GM12878 (cell line): Measurements from ENCODE around the gene TPP2. TPM values are rescaled to one million over a fixed set of nuclear protein-coding genes. Genes with fewer than 3 reads are reported as not detected.

ENCODE experiments used
- ATAC-seq: fragments of 200-7000 bp; cut with Tn5 transposase; 3 replicates; pipeline ENCODE4 v1.9.1; 2020; ENCODE audit warnings: mild to moderate bottlenecking, moderate library complexity
- BruUV-seq: library from RNA; stranded (reverse); fragments of 400-500 nt; replicated peaks from 2 replicates; lab custom pipeline; 2021; lab: Mats Ljungman, UMichigan
- CTCF ChIA-PET: fragments of 300-600 bp; sonication (Branson Sonifier 250); formaldehyde crosslinking; extraction: SDS; loops from one replicate; lab custom pipeline; 2021; ENCODE audit warnings: inconsistent platforms; lab: Yijun Ruan, JAX
- POLR2A ChIA-PET: fragments of 350-600 bp; formaldehyde crosslinking; extraction: SDS; loops from one replicate; lab custom pipeline; 2021; ENCODE audit warnings: inconsistent platforms; lab: Charles Lee
- RAD21 ChIA-PET: fragments of 300-600 bp; sonication (Branson Sonifier 250); formaldehyde crosslinking; loops from one replicate; lab custom pipeline; 2023; ENCODE audit warnings: antibody characterized with exemption; ENCODE audit not compliant: unreplicated experiment; lab: Charles Lee
- SMC1A ChIA-PET: fragments of 300-600 bp; sonication (Branson Sonifier 250); formaldehyde crosslinking; loops from one replicate; lab custom pipeline; 2023; ENCODE audit not compliant: unreplicated experiment, uncharacterized antibody; lab: Charles Lee
- DNase-seq: peaks from one replicate; pipeline ENCODE4 v3.0.0-alpha.2; 2011; ENCODE audit warnings: low read depth, low spot score
- FAIRE-seq: peaks from 3 replicates; lab custom pipeline; 2011; peaks lifted over from hg19 to GRCh38; lab: Jason Lieb, UNC
- H2AFZ ChIP-seq: 2 replicates; pipeline ENCODE4 v1.6.0; 2011; ENCODE audit warnings: low read depth, low read length, control low read depth; ENCODE audit not compliant: control insufficient read depth
- H3K27ac ChIP-seq: 2 replicates; pipeline ENCODE4 v1.5.1; 2011; ENCODE audit warnings: control low read depth; ENCODE audit not compliant: control insufficient read depth, insufficient read depth
- H3K27me3 ChIP-seq, 2 experiments: replicated peaks in 1 of 2; 2 replicates each; pipeline versions ENCODE4 v1.6.0 to v1.6.1; 2011; ENCODE audit warnings: low read length in 1 of 2; ENCODE audit not compliant: control insufficient read depth in 2 of 2, insufficient read depth in 2 of 2
- H3K36me3 ChIP-seq, 2 experiments: 2 replicates each; pipeline ENCODE4 v1.5.1; 2011; ENCODE audit warnings: low read length in 1 of 2; ENCODE audit not compliant: control insufficient read depth in 2 of 2, insufficient read depth in 2 of 2
- H3K4me1 ChIP-seq: 2 replicates; pipeline ENCODE4 v1.6.1; 2011; ENCODE audit warnings: mild to moderate bottlenecking, low read length, moderate library complexity, mixed read lengths; ENCODE audit not compliant: control insufficient read depth, insufficient read depth
- H3K4me2 ChIP-seq: 2 replicates; pipeline ENCODE4 v1.6.0; 2011; ENCODE audit warnings: control low read depth; ENCODE audit not compliant: control insufficient read depth, insufficient read depth
- H3K4me3 ChIP-seq: fragments of 200-600 bp; sonication (generic); 2 replicates; pipeline ENCODE4 v1.5.1; 2016
- H3K79me2 ChIP-seq: 2 replicates; pipeline ENCODE4 v1.6.0; 2011; ENCODE audit warnings: low read length; ENCODE audit not compliant: control insufficient read depth, insufficient read depth
- H3K9ac ChIP-seq: 2 replicates; pipeline ENCODE4 v1.8.0; 2011; ENCODE audit warnings: low read length, control low read depth, mixed read lengths; ENCODE audit not compliant: control insufficient read depth, insufficient read depth
- H3K9me3 ChIP-seq: replicated peaks from 3 replicates; pipeline ENCODE4 v1.5.1; 2011; ENCODE audit warnings: mild to moderate bottlenecking, low read length; ENCODE audit not compliant: control insufficient read depth, insufficient read depth
- H4K20me1 ChIP-seq: 2 replicates; pipeline ENCODE4 v1.6.0; 2011; ENCODE audit not compliant: control insufficient read depth, insufficient read depth
- CEBPZ ChIP-seq: fragments of 150-350 bp; IDR thresholded peaks from 2 replicates; pipeline ENCODE4 v1.6.1; 2016; ENCODE audit warnings: low read depth, low read length
- IRF5 ChIP-seq: fragments of 450-650 bp; IDR thresholded peaks from 2 replicates; pipeline ENCODE4 v1.6.1; 2017; ENCODE audit warnings: borderline replicate concordance
- NR2C1 ChIP-seq: fragments of 450-650 bp; IDR thresholded peaks from 2 replicates; pipeline ENCODE4 v1.6.1; 2017; ENCODE audit warnings: antibody characterized with exemption, mild to moderate bottlenecking, moderate library complexity
- RAD21 ChIP-seq: IDR thresholded peaks from 2 replicates; pipeline ENCODE4 v1.6.1; 2011; ENCODE audit warnings: mild to moderate bottlenecking, low read depth, low read length, moderate library complexity; ENCODE audit not compliant: insufficient read depth
- SIX5 ChIP-seq: IDR thresholded peaks from 2 replicates; pipeline ENCODE4 v1.6.1; 2011; ENCODE audit warnings: mild to moderate bottlenecking, low read depth, low read length, moderate library complexity; ENCODE audit not compliant: severe bottlenecking
- SMAD5 ChIP-seq: IDR thresholded peaks from 2 replicates; pipeline ENCODE4 v1.6.1; 2016; ENCODE audit warnings: antibody characterized with exemption, low read depth
- SRF ChIP-seq, 2 experiments: IDR thresholded peaks; 2 replicates each; pipeline ENCODE4 v1.6.1; 2011; ENCODE audit warnings: low read depth in 2 of 2, low read length in 2 of 2, mild to moderate bottlenecking in 1 of 2, moderate library complexity in 1 of 2
- ZBED1 ChIP-seq: IDR thresholded peaks from 2 replicates; pipeline ENCODE4 v1.6.1; 2016; ENCODE audit warnings: borderline replicate concordance
- WGBS: methylation state at CpG from one replicate; pipeline ENCODE4 v1.1.6; 2016; ENCODE audit warnings: low lambda C conversion rate; ENCODE audit not compliant: insufficient replicate concordance, insufficient coverage; ENCODE audit errors: missing lambda C conversion rate; 5-methylcytosine and 5-hydroxymethylcytosine counted together
- in situ Hi-C: fragments of 300-500 bp; cut with MboI; formaldehyde crosslinking; loops from 9 replicates; pipeline ENCODE4 v1.14.3; 2018; ENCODE audit warnings: mixed read lengths
- intact Hi-C: fragments of 100-400 bp; cut with micrococcal nuclease; formaldehyde crosslinking; loops from one replicate; pipeline ENCODE4 v1.14.2; 2022; ENCODE audit not compliant: unreplicated experiment
- polyA plus RNA-seq, 11 experiments: library from polyadenylated mRNA; depleted of rRNA in 4 of 11; unstranded in 6 of 11; stranded (reverse) in 5 of 11; fragments of >200 nt; fragmentation: Nextera tagmentation in 4 of 11; fragmentation: Illumina TruSeq in 1 of 11; extraction: Ambion mirVana in 4 of 11; extraction: Trizol in 1 of 11; gene quantifications; 1 replicate in 1 of 11; 2 replicates in 10 of 11; pipeline versions ENCODE4 v1.2.1 to v1.2.3, GENCODE V29; 2011 to 2016; ENCODE audit warnings: inconsistent platforms in 2 of 11, missing spikeins in 2 of 11, low read depth in 1 of 11
- total RNA-seq, 4 experiments: library from RNA; depleted of rRNA in 3 of 4; stranded (reverse); fragments of >200 nt in 3 of 4; fragmentation: Illumina TruSeq in 1 of 4; extraction: Trizol in 1 of 4; gene quantifications; 2 replicates each; pipeline versions ENCODE4 v1.2.1 to v1.2.3, GENCODE V29; 2013 to 2021
- TF ChIP-seq, protein P1 (sequence below): fragments of 450-650 bp; formaldehyde crosslinking; IDR thresholded peaks from 2 replicates; pipeline ENCODE4 v1.4.0; 2022; ENCODE audit warnings: mild to moderate bottlenecking, moderate library complexity
- TF ChIP-seq, protein P2 (sequence below): fragments of 450-650 bp; IDR thresholded peaks from 2 replicates; pipeline ENCODE4 v1.6.1; 2017; ENCODE audit warnings: mild to moderate bottlenecking, moderate library complexity

The TPP2 gene
- total and polyA plus RNA-seq, 10 of the 15 experiments (the other 5 are each of a cell fraction or from before 2014, with no cell fraction given), result 18.4 to 82.3 (median 55.4) TPM

DNA sequence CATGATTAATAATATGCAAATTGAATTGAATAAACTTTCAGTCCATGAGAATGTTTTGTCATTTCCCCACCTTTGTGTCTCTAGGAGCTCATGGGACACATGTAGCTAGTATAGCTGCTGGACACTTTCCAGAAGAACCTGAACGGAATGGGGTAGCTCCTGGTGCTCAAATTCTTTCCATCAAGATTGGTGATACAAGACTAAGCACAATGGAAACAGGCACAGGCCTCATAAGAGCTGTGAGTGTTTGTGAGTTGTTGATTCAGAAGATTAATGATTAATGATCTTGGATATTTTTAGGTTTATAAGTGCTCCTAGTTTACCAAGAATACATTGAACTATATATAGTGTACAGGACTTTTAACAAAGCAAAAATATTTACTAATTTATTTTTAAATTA lies 30.1 kb downstream of the TPP2 start:
- ChIA-PET CTCF (interaction anchor here (0.6 to 1.2 kb wide), 4 partner anchors 11 to 82 kb away, joined by 3 to 7 read pairs (median 4); no protein-coding TSS in a partner anchor), RAD21 (interaction anchor here (1.0 kb wide), 1 partner anchor 24 kb away, joined by 3 read pairs; no protein-coding TSS in a partner anchor)
- 96% methylated on average over 1 of the region's 1 CpG for WGBS
- TF ChIP-seq CEBPZ (no peak), ZBED1 (no peak), SRF (IDR thresholded peaks at IDR 0.05; ENCODE audit: low read depth in 2 of 2, low read length in 2 of 2) (no peak), SMAD5 (no peak), IRF5 (no peak), RAD21 (no peak), NR2C1 (no peak), SIX5 (no peak)
- TF ChIP-seq, protein P1, sequence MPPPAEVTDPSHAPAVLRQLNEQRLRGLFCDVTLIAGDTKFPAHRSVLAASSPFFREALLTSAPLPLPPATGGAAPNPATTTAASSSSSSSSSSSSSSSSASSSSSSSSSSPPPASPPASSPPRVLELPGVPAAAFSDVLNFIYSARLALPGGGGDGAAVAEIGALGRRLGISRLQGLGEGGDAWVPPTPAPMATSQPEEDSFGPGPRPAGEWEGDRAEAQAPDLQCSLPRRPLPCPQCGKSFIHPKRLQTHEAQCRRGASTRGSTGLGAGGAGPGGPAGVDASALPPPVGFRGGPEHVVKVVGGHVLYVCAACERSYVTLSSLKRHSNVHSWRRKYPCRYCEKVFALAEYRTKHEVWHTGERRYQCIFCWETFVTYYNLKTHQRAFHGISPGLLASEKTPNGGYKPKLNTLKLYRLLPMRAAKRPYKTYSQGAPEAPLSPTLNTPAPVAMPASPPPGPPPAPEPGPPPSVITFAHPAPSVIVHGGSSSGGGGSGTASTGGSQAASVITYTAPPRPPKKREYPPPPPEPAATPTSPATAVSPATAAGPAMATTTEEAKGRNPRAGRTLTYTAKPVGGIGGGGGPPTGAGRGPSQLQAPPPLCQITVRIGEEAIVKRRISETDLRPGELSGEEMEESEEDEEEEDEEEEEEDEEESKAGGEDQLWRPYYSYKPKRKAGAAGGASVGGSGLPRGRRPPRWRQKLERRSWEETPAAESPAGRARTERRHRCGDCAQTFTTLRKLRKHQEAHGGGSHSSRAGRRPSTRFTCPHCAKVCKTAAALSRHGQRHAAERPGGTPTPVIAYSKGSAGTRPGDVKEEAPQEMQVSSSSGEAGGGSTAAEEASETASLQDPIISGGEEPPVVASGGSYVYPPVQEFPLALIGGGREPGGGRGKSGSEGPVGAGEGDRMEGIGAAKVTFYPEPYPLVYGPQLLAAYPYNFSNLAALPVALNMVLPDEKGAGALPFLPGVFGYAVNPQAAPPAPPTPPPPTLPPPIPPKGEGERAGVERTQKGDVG, result no peak
- TF ChIP-seq, protein P2, sequence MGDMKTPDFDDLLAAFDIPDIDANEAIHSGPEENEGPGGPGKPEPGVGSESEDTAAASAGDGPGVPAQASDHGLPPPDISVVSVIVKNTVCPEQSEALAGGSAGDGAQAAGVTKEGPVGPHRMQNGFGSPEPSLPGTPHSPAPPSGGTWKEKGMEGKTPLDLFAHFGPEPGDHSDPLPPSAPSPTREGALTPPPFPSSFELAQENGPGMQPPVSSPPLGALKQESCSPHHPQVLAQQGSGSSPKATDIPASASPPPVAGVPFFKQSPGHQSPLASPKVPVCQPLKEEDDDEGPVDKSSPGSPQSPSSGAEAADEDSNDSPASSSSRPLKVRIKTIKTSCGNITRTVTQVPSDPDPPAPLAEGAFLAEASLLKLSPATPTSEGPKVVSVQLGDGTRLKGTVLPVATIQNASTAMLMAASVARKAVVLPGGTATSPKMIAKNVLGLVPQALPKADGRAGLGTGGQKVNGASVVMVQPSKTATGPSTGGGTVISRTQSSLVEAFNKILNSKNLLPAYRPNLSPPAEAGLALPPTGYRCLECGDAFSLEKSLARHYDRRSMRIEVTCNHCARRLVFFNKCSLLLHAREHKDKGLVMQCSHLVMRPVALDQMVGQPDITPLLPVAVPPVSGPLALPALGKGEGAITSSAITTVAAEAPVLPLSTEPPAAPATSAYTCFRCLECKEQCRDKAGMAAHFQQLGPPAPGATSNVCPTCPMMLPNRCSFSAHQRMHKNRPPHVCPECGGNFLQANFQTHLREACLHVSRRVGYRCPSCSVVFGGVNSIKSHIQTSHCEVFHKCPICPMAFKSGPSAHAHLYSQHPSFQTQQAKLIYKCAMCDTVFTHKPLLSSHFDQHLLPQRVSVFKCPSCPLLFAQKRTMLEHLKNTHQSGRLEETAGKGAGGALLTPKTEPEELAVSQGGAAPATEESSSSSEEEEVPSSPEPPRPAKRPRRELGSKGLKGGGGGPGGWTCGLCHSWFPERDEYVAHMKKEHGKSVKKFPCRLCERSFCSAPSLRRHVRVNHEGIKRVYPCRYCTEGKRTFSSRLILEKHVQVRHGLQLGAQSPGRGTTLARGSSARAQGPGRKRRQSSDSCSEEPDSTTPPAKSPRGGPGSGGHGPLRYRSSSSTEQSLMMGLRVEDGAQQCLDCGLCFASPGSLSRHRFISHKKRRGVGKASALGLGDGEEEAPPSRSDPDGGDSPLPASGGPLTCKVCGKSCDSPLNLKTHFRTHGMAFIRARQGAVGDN, result no peak

More for the DNA sequence above, 30.1 kb downstream of the TPP2 start:
- in situ Hi-C loops (no loop called here), intact Hi-C loops (no loop called here)
- Histone ChIP-seq H3K27me3 (no peaks in the 10 kb centered on the region), H4K20me1 (no peaks in the 10 kb centered on the region), H3K4me3 (no peak overlapping the region), H3K4me2 (no peak overlapping the region), H3K36me3 (peaks cover 5 to 21% of the 10 kb centered on the region in 2 experiments), H3K27ac (no peak overlapping the region), H3K9me3 (no peaks in the 10 kb centered on the region), H3K79me2 (no peaks in the 10 kb centered on the region), H3K9ac (no peak overlapping the region), H2AFZ (no peak overlapping the region), H3K4me1 (no peaks in the 10 kb centered on the region)
- SMC1A ChIA-PET, result interaction anchor here (0.6 to 1.8 kb wide), 2 partner anchors 17 to 25 kb away, joined by 3 to 5 read pairs; no protein-coding TSS in a partner anchor
- no TSS peak for BruUV-seq
- DNase-seq, result no peak
- POLR2A ChIA-PET, result no interaction called here
- no peak for ATAC-seq
- FAIRE-seq, result no peak
